GM23338 (cell line): Measurements from ENCODE around the gene ALB.

ENCODE experiments used
- CREB1 ChIP-seq: fragments of 250-450 bp; sonication (Bioruptor Pico); IDR thresholded peaks from 2 replicates; pipeline ENCODE4 v1.5.0; 2020; ENCODE audit warnings: low read depth, mild to moderate bottlenecking, moderate library complexity
- EZH2 ChIP-seq: fragments of 200-600 bp; sonication (generic); IDR thresholded peaks from one replicate; pipeline ENCODE4 v1.8.0; 2017; ENCODE audit warnings: antibody characterized with exemption, mild to moderate bottlenecking, low read depth; ENCODE audit not compliant: unreplicated experiment
- EZH2phosphoT487 ChIP-seq: fragments of 200-600 bp; sonication (generic); IDR thresholded peaks from one replicate; pipeline ENCODE4 v1.8.1; 2018; ENCODE audit warnings: antibody characterized with exemption; ENCODE audit not compliant: unreplicated experiment
- JUNB ChIP-seq: IDR thresholded peaks from one replicate; pipeline ENCODE4 v1.6.1; 2016; ENCODE audit warnings: antibody characterized with exemption; ENCODE audit not compliant: unreplicated experiment
- POLR2AphosphoS5 ChIP-seq: IDR thresholded peaks from 2 replicates; pipeline ENCODE4 v1.6.1; 2016; ENCODE audit warnings: antibody characterized with exemption, low read depth
- ZNF331 ChIP-seq: fragments of 250-450 bp; sonication (Bioruptor Pico); IDR thresholded peaks from 2 replicates; pipeline ENCODE4 v1.5.0; 2020; ENCODE audit warnings: low read depth, mild to moderate bottlenecking, moderate library complexity
- TF ChIP-seq, protein P1 (sequence below), 2 experiments: fragments of 200-600 bp in 1 of 2; sonication (generic) in 1 of 2; conservative IDR thresholded peaks; 2 replicates each; pipeline versions ENCODE4 v1.5.1 to v1.6.1; 2016 to 2017; ENCODE audit warnings: antibody characterized with exemption in 2 of 2, low read depth in 2 of 2, mild to moderate bottlenecking in 2 of 2, moderate library complexity in 1 of 2
- TF ChIP-seq, protein P2 (sequence below): IDR thresholded peaks from one replicate; pipeline ENCODE4 v1.6.1; 2018; ENCODE audit warnings: antibody characterized with exemption; ENCODE audit not compliant: unreplicated experiment
- TF ChIP-seq, protein P3 (sequence below): IDR thresholded peaks from 2 replicates; pipeline ENCODE4 v1.6.1; 2016; ENCODE audit warnings: antibody characterized with exemption

DNA sequence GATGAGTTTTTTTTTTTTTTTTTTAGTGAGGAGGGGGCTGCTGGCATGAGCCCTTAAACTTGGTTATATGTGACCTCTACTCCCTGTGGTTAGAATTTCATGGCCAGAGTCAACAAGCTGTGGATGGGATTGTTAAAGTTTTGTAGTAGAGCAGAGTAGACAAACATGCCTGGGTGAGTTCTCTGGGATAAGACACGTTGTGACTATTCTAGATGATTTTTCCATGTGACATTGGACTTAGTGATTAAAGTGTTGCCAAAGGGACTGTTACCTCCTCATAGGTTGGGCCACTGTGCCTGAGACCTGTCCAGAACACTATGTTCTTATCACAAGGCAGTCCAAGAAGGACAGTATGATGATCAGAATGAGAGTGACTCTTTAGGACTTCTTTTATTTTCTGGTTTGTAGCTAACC is 28.8 kb upstream of the ALB start:
- TF ChIP-seq, protein P1, sequence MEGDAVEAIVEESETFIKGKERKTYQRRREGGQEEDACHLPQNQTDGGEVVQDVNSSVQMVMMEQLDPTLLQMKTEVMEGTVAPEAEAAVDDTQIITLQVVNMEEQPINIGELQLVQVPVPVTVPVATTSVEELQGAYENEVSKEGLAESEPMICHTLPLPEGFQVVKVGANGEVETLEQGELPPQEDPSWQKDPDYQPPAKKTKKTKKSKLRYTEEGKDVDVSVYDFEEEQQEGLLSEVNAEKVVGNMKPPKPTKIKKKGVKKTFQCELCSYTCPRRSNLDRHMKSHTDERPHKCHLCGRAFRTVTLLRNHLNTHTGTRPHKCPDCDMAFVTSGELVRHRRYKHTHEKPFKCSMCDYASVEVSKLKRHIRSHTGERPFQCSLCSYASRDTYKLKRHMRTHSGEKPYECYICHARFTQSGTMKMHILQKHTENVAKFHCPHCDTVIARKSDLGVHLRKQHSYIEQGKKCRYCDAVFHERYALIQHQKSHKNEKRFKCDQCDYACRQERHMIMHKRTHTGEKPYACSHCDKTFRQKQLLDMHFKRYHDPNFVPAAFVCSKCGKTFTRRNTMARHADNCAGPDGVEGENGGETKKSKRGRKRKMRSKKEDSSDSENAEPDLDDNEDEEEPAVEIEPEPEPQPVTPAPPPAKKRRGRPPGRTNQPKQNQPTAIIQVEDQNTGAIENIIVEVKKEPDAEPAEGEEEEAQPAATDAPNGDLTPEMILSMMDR (conservative IDR thresholded peaks at IDR 0.05; ENCODE audit: low read depth in 2 of 2) = no peak
- TF ChIP-seq EZH2 (no peak), POLR2AphosphoS5 (no peak), ZNF331 (CRISPR knock-in tag) (no peak), CREB1 (CRISPR knock-in tag) (no peak), JUNB (no peak), EZH2phosphoT487 (no peak)
- TF ChIP-seq, protein P2, sequence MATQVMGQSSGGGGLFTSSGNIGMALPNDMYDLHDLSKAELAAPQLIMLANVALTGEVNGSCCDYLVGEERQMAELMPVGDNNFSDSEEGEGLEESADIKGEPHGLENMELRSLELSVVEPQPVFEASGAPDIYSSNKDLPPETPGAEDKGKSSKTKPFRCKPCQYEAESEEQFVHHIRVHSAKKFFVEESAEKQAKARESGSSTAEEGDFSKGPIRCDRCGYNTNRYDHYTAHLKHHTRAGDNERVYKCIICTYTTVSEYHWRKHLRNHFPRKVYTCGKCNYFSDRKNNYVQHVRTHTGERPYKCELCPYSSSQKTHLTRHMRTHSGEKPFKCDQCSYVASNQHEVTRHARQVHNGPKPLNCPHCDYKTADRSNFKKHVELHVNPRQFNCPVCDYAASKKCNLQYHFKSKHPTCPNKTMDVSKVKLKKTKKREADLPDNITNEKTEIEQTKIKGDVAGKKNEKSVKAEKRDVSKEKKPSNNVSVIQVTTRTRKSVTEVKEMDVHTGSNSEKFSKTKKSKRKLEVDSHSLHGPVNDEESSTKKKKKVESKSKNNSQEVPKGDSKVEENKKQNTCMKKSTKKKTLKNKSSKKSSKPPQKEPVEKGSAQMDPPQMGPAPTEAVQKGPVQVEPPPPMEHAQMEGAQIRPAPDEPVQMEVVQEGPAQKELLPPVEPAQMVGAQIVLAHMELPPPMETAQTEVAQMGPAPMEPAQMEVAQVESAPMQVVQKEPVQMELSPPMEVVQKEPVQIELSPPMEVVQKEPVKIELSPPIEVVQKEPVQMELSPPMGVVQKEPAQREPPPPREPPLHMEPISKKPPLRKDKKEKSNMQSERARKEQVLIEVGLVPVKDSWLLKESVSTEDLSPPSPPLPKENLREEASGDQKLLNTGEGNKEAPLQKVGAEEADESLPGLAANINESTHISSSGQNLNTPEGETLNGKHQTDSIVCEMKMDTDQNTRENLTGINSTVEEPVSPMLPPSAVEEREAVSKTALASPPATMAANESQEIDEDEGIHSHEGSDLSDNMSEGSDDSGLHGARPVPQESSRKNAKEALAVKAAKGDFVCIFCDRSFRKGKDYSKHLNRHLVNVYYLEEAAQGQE = no peak
- TF ChIP-seq, protein P3, sequence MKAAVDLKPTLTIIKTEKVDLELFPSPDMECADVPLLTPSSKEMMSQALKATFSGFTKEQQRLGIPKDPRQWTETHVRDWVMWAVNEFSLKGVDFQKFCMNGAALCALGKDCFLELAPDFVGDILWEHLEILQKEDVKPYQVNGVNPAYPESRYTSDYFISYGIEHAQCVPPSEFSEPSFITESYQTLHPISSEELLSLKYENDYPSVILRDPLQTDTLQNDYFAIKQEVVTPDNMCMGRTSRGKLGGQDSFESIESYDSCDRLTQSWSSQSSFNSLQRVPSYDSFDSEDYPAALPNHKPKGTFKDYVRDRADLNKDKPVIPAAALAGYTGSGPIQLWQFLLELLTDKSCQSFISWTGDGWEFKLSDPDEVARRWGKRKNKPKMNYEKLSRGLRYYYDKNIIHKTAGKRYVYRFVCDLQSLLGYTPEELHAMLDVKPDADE = no peak
